Measurements from ENCODE around the gene PAFAH1B2. TPM values are rescaled to one million over a fixed set of nuclear protein-coding genes. Genes with fewer than 3 reads are reported as not detected.
A peak's percentile ranks its signal among the peaks of the same experiment; 100 is the strongest.
"Not testable (repeated sequence)": the region's sequence is repeated elsewhere in the genome, so short reads cannot be mapped to it uniquely, and the experiment has no call there.

PAFAH1B2 gene
- total RNA-seq, 1 experiment from 2014 or later: 66.7 TPM

- no peak for TF ChIP-seq CTCF (IDR thresholded peaks at IDR 0.05; ENCODE audit: unreplicated experiment)
- no peaks in the 10 kb centered on the region for H3K4me1 Mint-ChIP-seq (ENCODE audit: low read depth, unreplicated experiment)
- CTCF ChIA-PET: interaction anchor here (0.6 to 0.7 kb wide), 2 partner anchors 29 to 158 kb away, joined by 3 to 6 read pairs; no protein-coding TSS in a partner anchor
- H3K36me3 Mint-ChIP-seq (ENCODE audit: insufficient read depth, unreplicated experiment): no peaks in the 10 kb centered on the region
- H3K9me3 Mint-ChIP-seq (ENCODE audit: low read depth, unreplicated experiment): no peaks in the 10 kb centered on the region
- peak; percentile 7 for DNase-seq
- H3K4me3 Mint-ChIP-seq (ENCODE audit: low read depth, unreplicated experiment): no peak overlapping the region
- no peaks in the 10 kb centered on the region for H3K27me3 Mint-ChIP-seq (ENCODE audit: unreplicated experiment)
- intact Hi-C loops (cut with micrococcal nuclease; ENCODE audit: unreplicated experiment): no loop called here
- no TSS peak for BruUV-seq (replicated peaks)
- H3K27ac Mint-ChIP-seq (ENCODE audit: unreplicated experiment): no peak overlapping the region
Observed at GRCh38 chr11:117130879-117131278, 13.2 kb upstream of the PAFAH1B2 start.

GRCh38 chr11:117134431-117134830 lies 9.7 kb upstream of the PAFAH1B2 start:
- TF ChIP-seq CTCF (IDR thresholded peaks at IDR 0.05; ENCODE audit: unreplicated experiment): no peak
- Mint-ChIP-seq H3K27ac (ENCODE audit: unreplicated experiment) (no peak overlapping the region), H3K36me3 (ENCODE audit: insufficient read depth, unreplicated experiment) (no peaks in the 10 kb centered on the region), H3K4me3 (ENCODE audit: low read depth, unreplicated experiment) (no peak overlapping the region), H3K4me1 (ENCODE audit: low read depth, unreplicated experiment) (no peaks in the 10 kb centered on the region), H3K9me3 (ENCODE audit: low read depth, unreplicated experiment) (no peaks in the 10 kb centered on the region), H3K27me3 (ENCODE audit: unreplicated experiment) (no peaks in the 10 kb centered on the region)
- CTCF ChIA-PET: interaction anchor here (0.7 to 1.8 kb wide), 2 partner anchors 10 to 202 kb away, joined by 3 to 4 read pairs; partner anchors contain the start of gene PAFAH1B2
- intact Hi-C loops (cut with micrococcal nuclease; ENCODE audit: unreplicated experiment): no loop called here
- BruUV-seq (replicated peaks): no TSS peak
- no peak for DNase-seq

DNA sequence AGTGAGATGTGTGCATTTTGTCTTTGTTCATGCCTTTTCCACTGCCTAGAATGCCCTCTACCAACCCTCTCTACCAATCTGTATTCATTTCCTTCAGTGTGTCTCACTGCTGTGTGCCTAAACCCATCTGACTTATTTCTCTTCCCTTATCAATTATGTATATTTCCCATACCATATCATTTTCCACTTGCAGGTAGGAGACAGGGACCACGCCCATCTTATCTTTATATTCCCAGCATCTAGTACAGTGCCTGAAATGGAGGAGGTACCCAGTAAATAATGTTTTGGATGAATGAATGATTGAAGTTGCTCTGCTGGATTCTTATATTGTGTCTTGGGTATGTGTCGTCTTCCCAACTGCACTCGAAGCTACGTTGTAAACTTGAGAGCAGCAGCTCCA lies 9.1 kb upstream of the PAFAH1B2 start:
- DNase-seq; BruUV-seq (replicated peaks); H3K36me3 Mint-ChIP-seq (ENCODE audit: insufficient read depth, unreplicated experiment); H3K27ac Mint-ChIP-seq (ENCODE audit: unreplicated experiment); H3K4me3 Mint-ChIP-seq (ENCODE audit: low read depth, unreplicated experiment); H3K4me1 Mint-ChIP-seq (ENCODE audit: low read depth, unreplicated experiment); intact Hi-C loops (cut with micrococcal nuclease; ENCODE audit: unreplicated experiment); H3K27me3 Mint-ChIP-seq (ENCODE audit: unreplicated experiment); CTCF ChIA-PET; H3K9me3 Mint-ChIP-seq (ENCODE audit: low read depth, unreplicated experiment): not testable (repeated sequence)

DNA sequence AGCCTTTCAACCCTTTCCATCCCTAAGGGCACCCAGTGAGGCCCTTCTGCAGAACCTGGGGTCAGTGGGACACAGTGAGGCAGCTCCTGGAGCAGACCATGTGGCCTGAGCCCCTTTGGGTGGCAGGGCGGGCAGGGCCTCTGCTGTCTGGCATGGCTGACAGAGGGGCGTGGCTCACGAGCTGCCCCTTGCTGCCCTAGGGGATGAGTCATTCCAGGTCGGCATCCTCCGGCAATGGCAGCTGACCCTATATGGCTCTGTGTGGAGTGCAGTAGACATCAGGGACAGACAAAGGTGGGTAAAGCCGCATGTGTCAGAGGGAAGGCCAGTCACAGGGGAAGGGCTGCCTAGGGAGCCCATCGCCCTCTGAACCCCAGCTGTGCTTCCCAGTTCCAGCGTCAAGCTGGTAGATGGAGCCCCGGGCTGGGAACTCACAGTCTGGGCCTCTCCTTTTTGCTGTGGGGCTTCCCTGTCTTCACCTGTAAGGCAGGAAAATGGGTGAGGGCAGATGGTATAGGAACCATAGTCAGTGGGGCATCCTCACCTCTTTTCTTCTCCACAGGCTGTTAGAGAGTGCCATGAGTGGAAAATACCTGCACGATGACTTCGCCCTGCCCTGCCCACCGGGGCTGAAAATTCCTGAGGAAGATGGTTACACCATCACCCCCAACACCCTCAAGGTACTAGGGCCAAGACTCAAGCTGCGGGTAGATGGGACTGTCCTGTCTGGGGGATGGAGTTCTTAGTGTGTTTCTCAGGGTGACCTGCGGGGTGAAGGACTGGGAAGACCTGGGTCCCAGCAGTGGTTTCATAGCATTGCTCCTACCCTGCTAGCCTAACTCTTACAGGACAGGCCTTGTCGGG lies 6.6 kb upstream of the PAFAH1B2 start:
- BruUV-seq (replicated peaks); intact Hi-C loops (cut with micrococcal nuclease; ENCODE audit: unreplicated experiment); H3K4me1 Mint-ChIP-seq (ENCODE audit: low read depth, unreplicated experiment); H3K4me3 Mint-ChIP-seq (ENCODE audit: low read depth, unreplicated experiment); DNase-seq; H3K36me3 Mint-ChIP-seq (ENCODE audit: insufficient read depth, unreplicated experiment); CTCF ChIA-PET; H3K9me3 Mint-ChIP-seq (ENCODE audit: low read depth, unreplicated experiment); H3K27me3 Mint-ChIP-seq (ENCODE audit: unreplicated experiment); H3K27ac Mint-ChIP-seq (ENCODE audit: unreplicated experiment): not testable (repeated sequence)

DNA sequence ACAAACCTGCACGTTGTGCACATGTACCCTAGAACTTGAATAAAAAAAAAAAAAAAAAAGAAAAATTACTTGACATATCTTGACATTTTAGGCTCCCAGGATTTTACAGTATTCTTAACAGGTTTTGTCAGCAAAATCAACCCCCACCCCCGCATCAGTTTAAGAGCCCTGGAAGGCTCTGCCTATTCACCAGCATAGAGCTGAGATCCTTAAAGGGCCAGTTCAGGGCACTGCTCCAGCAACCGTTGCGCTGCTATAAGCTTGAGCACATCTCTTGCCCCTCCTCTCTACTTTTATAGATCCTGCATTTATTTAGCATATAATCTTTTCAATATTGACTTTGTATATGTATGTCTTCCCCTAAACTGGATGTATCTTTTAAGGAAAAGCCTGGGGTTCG lies 697 bp upstream of the PAFAH1B2 start:
- no peak for DNase-seq
- Mint-ChIP-seq H3K9me3 (ENCODE audit: low read depth, unreplicated experiment) (no peaks in the 10 kb centered on the region), H3K4me1 (ENCODE audit: low read depth, unreplicated experiment) (no peaks in the 10 kb centered on the region), H3K4me3 (ENCODE audit: low read depth, unreplicated experiment) (peak overlapping the region; percentile 90), H3K36me3 (ENCODE audit: insufficient read depth, unreplicated experiment) (peaks cover 44% of the 10 kb centered on the region), H3K27me3 (ENCODE audit: unreplicated experiment) (no peaks in the 10 kb centered on the region), H3K27ac (ENCODE audit: unreplicated experiment) (peak overlapping the region; percentile 92)
- TSS peak; percentile 96 for BruUV-seq (replicated peaks)
- intact Hi-C loops (cut with micrococcal nuclease; ENCODE audit: unreplicated experiment): no loop called here
- no peak for TF ChIP-seq CTCF (IDR thresholded peaks at IDR 0.05; ENCODE audit: unreplicated experiment)
- CTCF ChIA-PET: no interaction called here

Measured in Calu3 (cell line).